Esophagus muscularis mucosa (tissue), 4 donors: ENCODE results near the gene CD244. TPM values are rescaled to one million over a fixed set of nuclear protein-coding genes. Genes with fewer than 3 reads are reported as not detected.
"Not testable (repeated sequence)": the region's sequence is repeated elsewhere in the genome, so short reads cannot be mapped to it uniquely, and the experiment has no call there.

Source experiments
- DNase-seq: peaks from one replicate; pipeline ENCODE4 v3.0.0-alpha.2; 2017; ENCODE audit errors: extremely low spot score
- H3K27ac ChIP-seq, 4 donors: fragments of 200-600 bp; sonication (generic); replicated peaks in 1 of 4; 1 replicate in 3 of 4; 2 replicates in 1 of 4; pipeline ENCODE4 v1.5.1; 2016 to 2019; ENCODE audit warnings: mild to moderate bottlenecking in 1 of 4
- H3K27me3 ChIP-seq, 4 donors: fragments of 200-600 bp; sonication (generic); one replicate each; pipeline versions ENCODE4 v1.5.1 to v1.6.0; 2016 to 2019
- H3K36me3 ChIP-seq, 4 donors: fragments of 200-600 bp; sonication (generic); one replicate each; pipeline ENCODE4 v1.5.1; 2016 to 2019
- H3K4me1 ChIP-seq, 4 donors: fragments of 200-600 bp; sonication (generic); one replicate each; pipeline ENCODE4 v1.5.1; 2016 to 2019
- H3K4me3 ChIP-seq, 4 donors: fragments of 200-600 bp; sonication (generic); 1 replicate in 2 of 4; 2 replicates in 2 of 4; pipeline ENCODE4 v1.5.1; 2016 to 2019; ENCODE audit warnings: mild to moderate bottlenecking in 4 of 4, moderate library complexity in 1 of 4
- H3K9me3 ChIP-seq, 4 donors: fragments of 200-600 bp; sonication (generic); 1 replicate in 3 of 4; 2 replicates in 1 of 4; pipeline ENCODE4 v1.5.1; 2016 to 2019
- CTCF ChIP-seq, 3 experiments: fragments of 200-600 bp in 2 of 3; fragments of 450-650 bp in 1 of 3; sonication (generic) in 2 of 3; IDR thresholded peaks; one replicate each; pipeline ENCODE4 v1.5.1; 2017 to 2019; ENCODE audit warnings: antibody characterized with exemption in 3 of 3, mild to moderate bottlenecking in 2 of 3, moderate library complexity in 1 of 3
- EP300 ChIP-seq: sonication (generic); formaldehyde crosslinking; IDR thresholded peaks from one replicate; pipeline ENCODE4 v1.6.1; 2017; ENCODE audit warnings: antibody characterized with exemption
- POLR2A ChIP-seq: fragments of 450-650 bp; IDR thresholded peaks from one replicate; pipeline ENCODE4 v1.6.1; 2017; ENCODE audit warnings: antibody characterized with exemption, moderate library complexity, mild to moderate bottlenecking, low read depth
- POLR2AphosphoS5 ChIP-seq, 2 donors: sonication (generic); formaldehyde crosslinking; IDR thresholded peaks; one replicate each; pipeline ENCODE4 v1.6.1; 2017; ENCODE audit warnings: antibody characterized with exemption in 2 of 2
- WGBS: methylation state at CpG from one replicate; pipeline ENCODE4 v1.1.5; 2018; 5-methylcytosine and 5-hydroxymethylcytosine counted together
- intact Hi-C: fragments of 100-400 bp; cut with DNase I; formaldehyde crosslinking; loops from one replicate; pipeline ENCODE4 v1.15.1; 2023
- total RNA-seq, 4 donors: library from RNA; depleted of rRNA; stranded (reverse); fragments of >200 nt; gene quantifications; one replicate each; pipeline versions ENCODE4 v1.1.0 to v1.2.1, GENCODE V29; 2016

Gene CD244
- total RNA-seq, 4 donors from 2014 or later: 0.13 to 0.83 (median 0.34) TPM; not detected in 1

- TF ChIP-seq CTCF (IDR thresholded peaks at IDR 0.05) (no peak), POLR2A (no peak), EP300 (no peak), POLR2AphosphoS5 (IDR thresholded peaks at IDR 0.05) (no peak)
- H3K27ac ChIP-seq: no peak overlapping the region
- no peak overlapping the region for H3K4me3 ChIP-seq
- no peaks in the 10 kb centered on the region for H3K9me3 ChIP-seq
- intact Hi-C loops: no loop called here
- H3K4me1 ChIP-seq: no peaks in the 10 kb centered on the region
- no peak for DNase-seq
- no peaks in the 10 kb centered on the region for H3K27me3 ChIP-seq
- H3K36me3 ChIP-seq: no peaks in the 10 kb centered on the region
These were observed 14.5 kb upstream of the CD244 start for GRCh38 chr1:160877221-160877620.

- TF ChIP-seq POLR2AphosphoS5 (IDR thresholded peaks at IDR 0.05) (no peak), CTCF (IDR thresholded peaks at IDR 0.05) (no peak), POLR2A (no peak), EP300 (no peak)
- WGBS: 83% methylated on average over 5 of the region's 5 CpGs
These were observed 13.6 kb upstream of the CD244 start for GRCh38 chr1:160876311-160876710.

GRCh38 chr1:160875591-160875990 lies 12.9 kb upstream of the CD244 start:
- H3K36me3 ChIP-seq, H3K4me3 ChIP-seq, H3K4me1 ChIP-seq, intact Hi-C loops, DNase-seq, H3K9me3 ChIP-seq, H3K27me3 ChIP-seq, H3K27ac ChIP-seq: not testable (repeated sequence)
- WGBS: 77% methylated on average over 4 of the region's 4 CpGs

More at GRCh38 chr1:160876311-160876710, 13.6 kb upstream of the CD244 start:
- intact Hi-C loops: no loop called here
- no peak overlapping the region for H3K27ac ChIP-seq
- no peak for DNase-seq
- H3K27me3 ChIP-seq: no peaks in the 10 kb centered on the region
- no peak overlapping the region for H3K4me3 ChIP-seq
- H3K4me1 ChIP-seq: no peaks in the 10 kb centered on the region
- no peaks in the 10 kb centered on the region for H3K9me3 ChIP-seq
- no peaks in the 10 kb centered on the region for H3K36me3 ChIP-seq

- no peak for TF ChIP-seq POLR2A
- TF ChIP-seq CTCF (IDR thresholded peaks at IDR 0.05): no peak
- TF ChIP-seq EP300: no peak
- TF ChIP-seq POLR2AphosphoS5 (IDR thresholded peaks at IDR 0.05): no peak
- no peak overlapping the region for H3K27ac ChIP-seq
- no peaks in the 10 kb centered on the region for H3K4me1 ChIP-seq
- no peaks in the 10 kb centered on the region for H3K27me3 ChIP-seq
- WGBS: 70% methylated on average over 3 of the region's 3 CpGs
- DNase-seq: no peak
- intact Hi-C loops: no loop called here
- no peaks in the 10 kb centered on the region for H3K36me3 ChIP-seq
- no peaks in the 10 kb centered on the region for H3K9me3 ChIP-seq
- no peak overlapping the region for H3K4me3 ChIP-seq
These were observed 12.2 kb upstream of the CD244 start for GRCh38 chr1:160874935-160875334.

- DNase-seq: no peak
- Histone ChIP-seq H3K4me1 (no peaks in the 10 kb centered on the region), H3K27me3 (peaks cover 0 to 3% (median 0%) of the 10 kb centered on the region in 4 donors), H3K9me3 (no peaks in the 10 kb centered on the region), H3K27ac (no peak overlapping the region), H3K36me3 (no peaks in the 10 kb centered on the region), H3K4me3 (no peak overlapping the region)
- TF ChIP-seq CTCF (IDR thresholded peaks at IDR 0.05) (no peak), POLR2AphosphoS5 (IDR thresholded peaks at IDR 0.05) (no peak), POLR2A (no peak), EP300 (no peak)
- intact Hi-C loops: no loop called here
- WGBS: 56% methylated on average over 3 of the region's 3 CpGs
These were observed 5.5 kb upstream of the CD244 start for GRCh38 chr1:160868141-160868540.

- H3K4me1 ChIP-seq, H3K27ac ChIP-seq, H3K27me3 ChIP-seq, H3K4me3 ChIP-seq, DNase-seq, intact Hi-C loops, H3K9me3 ChIP-seq, H3K36me3 ChIP-seq: not testable (repeated sequence)
- 37% methylated on average over 4 of the region's 4 CpGs for WGBS
These were observed 5.0 kb upstream of the CD244 start for GRCh38 chr1:160867651-160868050.
